Femur (tissue), 1 donor: Measurements from ENCODE around the gene ADAM10.
"Not testable (repeated sequence)": the region's sequence is repeated elsewhere in the genome, so short reads cannot be mapped to it uniquely, and the experiment has no call there.

Source experiments
- DNase-seq: peaks from one replicate; pipeline ENCODE4 v3.0.0-alpha.2; 2017

ADAM10 gene

GRCh38 chr15:58669108-58669507 lies 80.4 kb downstream of the ADAM10 start:
- no peak for DNase-seq

- no peak for DNase-seq
Observed at GRCh38 chr15:58666957-58667356, 82.5 kb downstream of the ADAM10 start.

- DNase-seq: no peak
Observed at GRCh38 chr15:58665672-58666071, 83.8 kb downstream of the ADAM10 start.

GRCh38 chr15:58650102-58650501 lies 99.4 kb downstream of the ADAM10 start:
- DNase-seq: no peak

- no peak for DNase-seq
Observed at GRCh38 chr15:58649175-58649574, 100.3 kb downstream of the ADAM10 start.

- DNase-seq: no peak
Observed at GRCh38 chr15:58643996-58644395, 105.5 kb downstream of the ADAM10 start.

- no peak for DNase-seq
Observed at GRCh38 chr15:58641660-58642059, 107.8 kb downstream of the ADAM10 start.

- no peak for DNase-seq
Observed at GRCh38 chr15:58639992-58640391, 109.5 kb downstream of the ADAM10 start.

GRCh38 chr15:58639002-58639756 lies 110.3 kb downstream of the ADAM10 start:
- no peak for DNase-seq

GRCh38 chr15:58632789-58633188 lies 116.7 kb downstream of the ADAM10 start:
- DNase-seq: no peak

- DNase-seq: no peak
Observed at GRCh38 chr15:58631319-58631718, 118.2 kb downstream of the ADAM10 start.

- DNase-seq: no peak
Observed at GRCh38 chr15:58629625-58630024, 119.9 kb downstream of the ADAM10 start.

- no peak for DNase-seq
Observed at GRCh38 chr15:58628206-58628947, 121.1 kb downstream of the ADAM10 start.

- no peak for DNase-seq
Observed at GRCh38 chr15:58627701-58628100, 121.8 kb downstream of the ADAM10 start.

- no peak for DNase-seq
Observed at GRCh38 chr15:58627046-58627445, 122.5 kb downstream of the ADAM10 start.

GRCh38 chr15:58626378-58626777 lies 123.1 kb downstream of the ADAM10 start:
- DNase-seq: no peak

- DNase-seq: no peak
Observed at GRCh38 chr15:58622877-58623276, 126.6 kb downstream of the ADAM10 start.

GRCh38 chr15:58620268-58620667 lies 129.2 kb downstream of the ADAM10 start:
- not testable (repeated sequence) for DNase-seq

GRCh38 chr15:58616171-58616570 lies 133.3 kb downstream of the ADAM10 start:
- no peak for DNase-seq

- no peak for DNase-seq
Observed at GRCh38 chr15:58611731-58612676, 137.5 kb downstream of the ADAM10 start.

- no peak for DNase-seq
Observed at GRCh38 chr15:58608711-58609110, 140.8 kb downstream of the ADAM10 start.

- DNase-seq: no peak
Observed at GRCh38 chr15:58608129-58608590, 141.3 kb downstream of the ADAM10 start.

- no peak for DNase-seq
Observed at GRCh38 chr15:58606577-58607080, 142.9 kb downstream of the ADAM10 start.
